Loucy (cell line): ENCODE measurements around the gene RABAC1.

Source experiments
- H2AFZ ChIP-seq: fragments of 200-600 bp; sonication (generic); 2 replicates; pipeline ENCODE4 v1.6.0; 2016; ENCODE audit warnings: antibody characterized with exemption, mild to moderate bottlenecking, low read length, moderate library complexity
- H3F3A ChIP-seq: fragments of 200-600 bp; 2 replicates; pipeline ENCODE4 v1.6.0; 2016; ENCODE audit warnings: antibody characterized with exemption, low read depth, mild to moderate bottlenecking
- H3K27me3 ChIP-seq: fragments of 200-600 bp; sonication (generic); 2 replicates; pipeline ENCODE4 v1.6.1; 2014; ENCODE audit warnings: low read length, mild to moderate bottlenecking; ENCODE audit not compliant: insufficient read depth, poor library complexity, severe bottlenecking
- H3K36me3 ChIP-seq: fragments of 200-600 bp; sonication (generic); 2 replicates; pipeline ENCODE4 v1.6.1; 2016; ENCODE audit warnings: low read length; ENCODE audit not compliant: insufficient read depth
- H3K4me1 ChIP-seq: fragments of 200-600 bp; sonication (generic); 2 replicates; pipeline ENCODE4 v1.5.1; 2014; ENCODE audit warnings: low read length, mild to moderate bottlenecking; ENCODE audit not compliant: insufficient read depth, poor library complexity, severe bottlenecking
- H3K4me2 ChIP-seq: fragments of 200-600 bp; sonication (generic); 2 replicates; pipeline ENCODE4 v1.6.0; 2014; ENCODE audit warnings: antibody characterized with exemption, low read length, low read depth, mild to moderate bottlenecking; ENCODE audit not compliant: poor library complexity, severe bottlenecking
- H3K4me3 ChIP-seq: fragments of 200-600 bp; sonication (generic); 2 replicates; pipeline ENCODE4 v1.5.1; 2014; ENCODE audit warnings: low read length, mild to moderate bottlenecking, mixed read lengths; ENCODE audit not compliant: poor library complexity, severe bottlenecking
- H3K79me2 ChIP-seq: fragments of 200-600 bp; sonication (generic); 2 replicates; pipeline ENCODE4 v1.6.1; 2014; ENCODE audit warnings: low read length; ENCODE audit not compliant: insufficient read depth
- H3K9ac ChIP-seq: fragments of 200-600 bp; sonication (generic); 2 replicates; pipeline ENCODE4 v1.6.0; 2014; ENCODE audit warnings: mild to moderate bottlenecking, low read depth, low read length, moderate library complexity; ENCODE audit not compliant: poor library complexity, severe bottlenecking
- H3K9me2 ChIP-seq: fragments of 200-600 bp; sonication (generic); replicated peaks from 2 replicates; pipeline ENCODE4 v1.6.1; 2016; ENCODE audit warnings: low read depth, low read length, mixed read lengths
- H3K9me3 ChIP-seq: fragments of 200-600 bp; sonication (generic); 2 replicates; pipeline ENCODE4 v1.6.1; 2014; ENCODE audit warnings: mild to moderate bottlenecking, antibody characterized with exemption, low read length, low read depth; ENCODE audit not compliant: insufficient read depth
- H4K20me1 ChIP-seq: fragments of 200-600 bp; sonication (generic); 2 replicates; pipeline ENCODE4 v1.6.0; 2014; ENCODE audit warnings: antibody characterized with exemption, low read length, mild to moderate bottlenecking; ENCODE audit not compliant: insufficient read depth, poor library complexity, severe bottlenecking
- CTCF ChIP-seq: fragments of 200-600 bp; sonication (generic); conservative IDR thresholded peaks from 2 replicates; pipeline ENCODE4 v1.5.1; 2014; ENCODE audit warnings: mild to moderate bottlenecking, antibody characterized with exemption, low read length
- EZH2phosphoT487 ChIP-seq: fragments of 200-600 bp; IDR thresholded peaks from 2 replicates; pipeline ENCODE4 v1.6.1; 2018; ENCODE audit warnings: antibody characterized with exemption, mild to moderate bottlenecking, moderate library complexity, borderline replicate concordance

Gene RABAC1

GRCh38 chr19:41932720-41933332 is 26.3 kb downstream of the RABAC1 start:
- no peak overlapping the region for H3K4me3 ChIP-seq
- H3F3A ChIP-seq: 0 out of 2 replicates have a peak, but pooled peaks cover 3% of the 10 kb centered on the region
- TF ChIP-seq EZH2phosphoT487 (no peak), CTCF (no peak)
- no peak overlapping the region for H3K4me2 ChIP-seq
- no peak overlapping the region for H3K9ac ChIP-seq
- peaks cover 24% of the 10 kb centered on the region for H3K4me1 ChIP-seq
- H3K79me2 ChIP-seq: peaks cover 10% of the 10 kb centered on the region; the same call in 1 of the 2 replicates
- no peak overlapping the region for H2AFZ ChIP-seq
- H3K27me3 ChIP-seq: no peaks in the 10 kb centered on the region
- no peaks in the 10 kb centered on the region for H3K9me3 ChIP-seq
- H3K36me3 ChIP-seq: no peaks in the 10 kb centered on the region
- H3K9me2 ChIP-seq: no peaks in the 10 kb centered on the region
- no peaks in the 10 kb centered on the region for H4K20me1 ChIP-seq

- H3K79me2 ChIP-seq: peaks cover 10% of the 10 kb centered on the region; the same call in 1 of the 2 replicates
- H3K4me2 ChIP-seq: no peak overlapping the region
- no peak overlapping the region for H3K9ac ChIP-seq
- no peaks in the 10 kb centered on the region for H3K36me3 ChIP-seq
- peaks cover 28% of the 10 kb centered on the region for H3K4me1 ChIP-seq
- H2AFZ ChIP-seq: no peak overlapping the region
- no peak overlapping the region for H3K4me3 ChIP-seq
- no peaks in the 10 kb centered on the region for H3K9me2 ChIP-seq
- no peaks in the 10 kb centered on the region for H3F3A ChIP-seq
- H3K9me3 ChIP-seq: no peaks in the 10 kb centered on the region
- H4K20me1 ChIP-seq: no peaks in the 10 kb centered on the region
- H3K27me3 ChIP-seq: no peaks in the 10 kb centered on the region
- TF ChIP-seq CTCF (no peak), EZH2phosphoT487 (no peak)
Observed at GRCh38 chr19:41932259-41932719, 26.8 kb downstream of the RABAC1 start.

GRCh38 chr19:41930926-41931592 is 28.1 kb downstream of the RABAC1 start:
- Histone ChIP-seq H2AFZ (no peak overlapping the region), H3K36me3 (no peaks in the 10 kb centered on the region), H3K9me3 (no peaks in the 10 kb centered on the region), H3K4me3 (no peak overlapping the region), H3K4me1 (peaks cover 29% of the 10 kb centered on the region), H3K4me2 (no peak overlapping the region), H3K27me3 (no peaks in the 10 kb centered on the region), H3K9ac (no peak overlapping the region), H3K9me2 (no peaks in the 10 kb centered on the region), H3K79me2 (peaks cover 10% of the 10 kb centered on the region; the same call in 1 of the 2 replicates), H3F3A (no peaks in the 10 kb centered on the region), H4K20me1 (no peaks in the 10 kb centered on the region)
- TF ChIP-seq CTCF: no peak
- no peak for TF ChIP-seq EZH2phosphoT487
